Astrocyte of the cerebellum (primary cell): Measurements from ENCODE around the gene ZNF622.

ENCODE experiments used
- DNase-seq: peaks from one replicate; pipeline ENCODE4 v3.0.0-alpha.2; 2011; ENCODE audit warnings: low read depth
- H3K4me3 ChIP-seq: 2 replicates; pipeline ENCODE4 v1.5.1; 2011; ENCODE audit warnings: mild to moderate bottlenecking, low read depth, low read length, moderate library complexity
- in situ Hi-C: cut with HindIII; loops from 2 replicates; pipeline ENCODE4 v1.10.0; 2017; ENCODE audit warnings: low sequenced_read_pairs
- TF ChIP-seq, protein P1 (sequence below): IDR thresholded peaks from 2 replicates; pipeline ENCODE4 v1.5.1; 2012; ENCODE audit warnings: low read length, low read depth, moderate library complexity, mild to moderate bottlenecking; ENCODE audit errors: missing control alignments

ZNF622 gene

GRCh38 chr5:16459451-16459850 lies 6.1 kb downstream of the ZNF622 start:
- in situ Hi-C loops: no loop called here
- TF ChIP-seq, protein P1, sequence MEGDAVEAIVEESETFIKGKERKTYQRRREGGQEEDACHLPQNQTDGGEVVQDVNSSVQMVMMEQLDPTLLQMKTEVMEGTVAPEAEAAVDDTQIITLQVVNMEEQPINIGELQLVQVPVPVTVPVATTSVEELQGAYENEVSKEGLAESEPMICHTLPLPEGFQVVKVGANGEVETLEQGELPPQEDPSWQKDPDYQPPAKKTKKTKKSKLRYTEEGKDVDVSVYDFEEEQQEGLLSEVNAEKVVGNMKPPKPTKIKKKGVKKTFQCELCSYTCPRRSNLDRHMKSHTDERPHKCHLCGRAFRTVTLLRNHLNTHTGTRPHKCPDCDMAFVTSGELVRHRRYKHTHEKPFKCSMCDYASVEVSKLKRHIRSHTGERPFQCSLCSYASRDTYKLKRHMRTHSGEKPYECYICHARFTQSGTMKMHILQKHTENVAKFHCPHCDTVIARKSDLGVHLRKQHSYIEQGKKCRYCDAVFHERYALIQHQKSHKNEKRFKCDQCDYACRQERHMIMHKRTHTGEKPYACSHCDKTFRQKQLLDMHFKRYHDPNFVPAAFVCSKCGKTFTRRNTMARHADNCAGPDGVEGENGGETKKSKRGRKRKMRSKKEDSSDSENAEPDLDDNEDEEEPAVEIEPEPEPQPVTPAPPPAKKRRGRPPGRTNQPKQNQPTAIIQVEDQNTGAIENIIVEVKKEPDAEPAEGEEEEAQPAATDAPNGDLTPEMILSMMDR: no peak
- no peak overlapping the region for H3K4me3 ChIP-seq
- no peak for DNase-seq

- H3K4me3 ChIP-seq: no peak overlapping the region
- no peak for DNase-seq
- in situ Hi-C loops: no loop called here
- TF ChIP-seq, protein P1: no peak
Observed at GRCh38 chr5:16457853-16458252, 7.7 kb downstream of the ZNF622 start.

- TF ChIP-seq, protein P1: no peak
- in situ Hi-C loops: no loop called here
- no peak for DNase-seq
- H3K4me3 ChIP-seq: no peak overlapping the region
Observed at GRCh38 chr5:16457451-16457850, 8.1 kb downstream of the ZNF622 start.

DNA sequence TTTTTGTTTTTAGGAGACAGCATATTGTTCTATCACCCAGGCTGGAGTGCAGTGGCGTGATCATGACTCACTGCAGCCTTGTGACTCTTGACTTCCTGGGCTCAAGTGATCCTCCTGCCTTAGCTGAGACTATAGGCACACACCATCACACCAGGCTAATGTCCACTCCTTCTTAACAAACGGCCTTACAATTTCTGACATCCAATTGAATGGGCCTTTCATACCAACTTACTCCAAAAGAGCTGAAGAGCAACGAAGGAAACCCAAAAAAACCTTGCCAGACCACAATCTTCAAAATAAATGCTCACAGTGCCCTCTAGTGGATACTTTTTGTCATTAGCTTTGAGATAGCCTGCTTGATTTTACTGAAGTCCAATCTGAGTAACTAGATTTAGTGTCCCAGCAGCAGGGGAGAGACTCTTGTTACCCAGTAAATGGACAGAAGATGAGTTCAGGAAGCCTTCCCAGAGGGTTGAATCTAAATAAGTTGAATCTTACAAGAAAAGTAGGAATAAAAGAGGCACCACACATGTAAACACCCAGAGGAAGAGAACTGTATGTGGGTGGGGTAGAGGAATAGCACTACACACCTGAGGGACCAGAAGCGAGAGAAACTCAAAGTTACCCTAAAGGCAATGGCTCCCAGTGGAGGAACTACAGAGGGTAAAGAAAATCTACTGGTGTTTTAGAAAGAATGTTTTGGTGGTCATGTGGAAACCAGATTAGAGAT lies 9.3 kb downstream of the ZNF622 start:
- peak; percentile 68 for DNase-seq
- H3K4me3 ChIP-seq: no peak overlapping the region
- in situ Hi-C loops: no loop called here
- TF ChIP-seq, protein P1: peak; percentile 63

- TF ChIP-seq, protein P1: no peak
- in situ Hi-C loops: no loop called here
- no peak for DNase-seq
- H3K4me3 ChIP-seq: no peak overlapping the region
Observed at GRCh38 chr5:16455668-16456067, 9.9 kb downstream of the ZNF622 start.

DNA sequence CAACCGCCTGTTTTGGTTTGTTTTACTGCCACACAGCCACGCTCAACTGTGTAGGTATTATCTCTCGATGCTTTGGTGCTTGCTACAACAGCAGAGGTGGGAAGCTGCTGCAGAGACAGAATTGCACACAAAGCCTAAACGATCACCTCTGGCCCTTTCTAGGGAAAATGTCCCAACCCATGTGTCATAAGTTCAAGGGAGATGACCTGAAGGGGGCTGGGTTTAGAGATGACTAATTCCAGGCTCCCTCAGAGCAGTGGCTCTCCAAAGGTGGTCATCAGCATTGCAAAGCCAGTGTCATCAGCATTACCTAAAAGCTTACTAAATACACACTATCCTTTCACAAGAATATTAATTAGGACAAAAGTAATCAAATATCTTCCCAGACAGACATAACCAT lies 10.9 kb downstream of the ZNF622 start:
- TF ChIP-seq, protein P1: no peak
- in situ Hi-C loops: no loop called here
- no peak for DNase-seq
- H3K4me3 ChIP-seq: no peak overlapping the region
